HEK293 (cell line): ENCODE measurements around the gene HOXA10.

Experiments used
- BCL11A ChIP-seq: fragments of 450-650 bp; formaldehyde crosslinking; IDR thresholded peaks from 2 replicates; pipeline ENCODE4 v1.5.1; 2016; ENCODE audit warnings: low read depth, missing biosample characterization, missing genetic modification characterization
- FEZF1 ChIP-seq: fragments of 450-650 bp; formaldehyde crosslinking; IDR thresholded peaks from 2 replicates; pipeline ENCODE4 v1.5.1; 2016; ENCODE audit warnings: missing biosample characterization, missing genetic modification characterization
- GLI4 ChIP-seq: fragments of 450-650 bp; formaldehyde crosslinking; IDR thresholded peaks from 2 replicates; pipeline ENCODE4 v1.5.1; 2016; ENCODE audit warnings: missing biosample characterization, missing genetic modification characterization
- IKZF3 ChIP-seq: fragments of 450-650 bp; IDR thresholded peaks from 2 replicates; pipeline ENCODE4 v1.5.0; 2018; ENCODE audit warnings: missing biosample characterization, mild to moderate bottlenecking, missing genetic modification characterization, moderate library complexity
- OSR2 ChIP-seq: fragments of 450-650 bp; formaldehyde crosslinking; IDR thresholded peaks from 2 replicates; pipeline ENCODE4 v1.5.1; 2016; ENCODE audit warnings: missing biosample characterization, missing genetic modification characterization
- YY1 ChIP-seq: fragments of 450-650 bp; formaldehyde crosslinking; IDR thresholded peaks from 2 replicates; pipeline ENCODE4 v1.5.1; 2018; ENCODE audit warnings: missing biosample characterization, missing genetic modification characterization
- YY2 ChIP-seq: fragments of 450-650 bp; formaldehyde crosslinking; IDR thresholded peaks from 2 replicates; pipeline ENCODE4 v1.5.1; 2016; ENCODE audit warnings: missing biosample characterization, missing genetic modification characterization
- ZIC2 ChIP-seq: fragments of 450-650 bp; formaldehyde crosslinking; IDR thresholded peaks from 2 replicates; pipeline ENCODE4 v1.5.1; 2016; ENCODE audit warnings: missing biosample characterization, missing genetic modification characterization
- ZNF132 ChIP-seq: fragments of 450-650 bp; formaldehyde crosslinking; IDR thresholded peaks from 2 replicates; pipeline ENCODE4 v1.5.1; 2017; ENCODE audit warnings: missing biosample characterization, missing genetic modification characterization, borderline replicate concordance
- ZNF138 ChIP-seq: fragments of 450-650 bp; formaldehyde crosslinking; IDR thresholded peaks from 2 replicates; pipeline ENCODE4 v1.5.1; 2016; ENCODE audit warnings: missing biosample characterization, missing genetic modification characterization, borderline replicate concordance
- ZNF155 ChIP-seq: fragments of 450-650 bp; formaldehyde crosslinking; IDR thresholded peaks from 2 replicates; pipeline ENCODE4 v1.5.1; 2016; ENCODE audit warnings: missing biosample characterization, missing genetic modification characterization
- ZNF391 ChIP-seq: fragments of 450-650 bp; formaldehyde crosslinking; IDR thresholded peaks from 2 replicates; pipeline ENCODE4 v1.5.1; 2016; ENCODE audit warnings: low read depth, missing biosample characterization, missing genetic modification characterization, borderline replicate concordance
- ZNF501 ChIP-seq: fragments of 450-650 bp; formaldehyde crosslinking; IDR thresholded peaks from 2 replicates; pipeline ENCODE4 v1.5.1; 2016; ENCODE audit warnings: missing biosample characterization, missing genetic modification characterization
- ZNF549 ChIP-seq: fragments of 450-650 bp; IDR thresholded peaks from 2 replicates; pipeline ENCODE4 v1.5.1; 2018; ENCODE audit warnings: missing biosample characterization, missing genetic modification characterization, mild to moderate bottlenecking, inconsistent platforms, moderate library complexity
- ZNF664 ChIP-seq: fragments of 450-650 bp; formaldehyde crosslinking; IDR thresholded peaks from 2 replicates; pipeline ENCODE4 v1.5.1; 2016; ENCODE audit warnings: missing biosample characterization, missing genetic modification characterization
- ZNF677 ChIP-seq: fragments of 450-650 bp; IDR thresholded peaks from 2 replicates; pipeline ENCODE4 v1.5.0; 2018; ENCODE audit warnings: missing biosample characterization, mild to moderate bottlenecking, missing genetic modification characterization, moderate library complexity
- ZNF701 ChIP-seq: fragments of 450-650 bp; formaldehyde crosslinking; IDR thresholded peaks from 2 replicates; pipeline ENCODE4 v1.5.1; 2016; ENCODE audit warnings: missing biosample characterization, missing genetic modification characterization
- ZNF768 ChIP-seq: fragments of 450-650 bp; formaldehyde crosslinking; IDR thresholded peaks from 2 replicates; pipeline ENCODE4 v1.5.1; 2018; ENCODE audit warnings: missing biosample characterization, mild to moderate bottlenecking, missing genetic modification characterization
- ZSCAN23 ChIP-seq: fragments of 450-650 bp; formaldehyde crosslinking; IDR thresholded peaks from 2 replicates; pipeline ENCODE4 v1.5.1; 2016; ENCODE audit warnings: missing biosample characterization, missing genetic modification characterization
- ZSCAN30 ChIP-seq: fragments of 450-650 bp; IDR thresholded peaks from 2 replicates; pipeline ENCODE4 v1.5.1; 2018; ENCODE audit warnings: missing biosample characterization, mild to moderate bottlenecking, missing genetic modification characterization, moderate library complexity
- TF ChIP-seq, protein P1 (sequence below): fragments of 450-650 bp; formaldehyde crosslinking; IDR thresholded peaks from 2 replicates; pipeline ENCODE4 v1.5.1; 2016; ENCODE audit warnings: missing biosample characterization, missing genetic modification characterization
- TF ChIP-seq, protein P2 (sequence below): fragments of 450-650 bp; formaldehyde crosslinking; IDR thresholded peaks from 2 replicates; pipeline ENCODE4 v1.5.1; 2017; ENCODE audit warnings: missing biosample characterization, missing genetic modification characterization
- TF ChIP-seq, protein P3 (sequence below): fragments of 450-650 bp; formaldehyde crosslinking; IDR thresholded peaks from 2 replicates; pipeline ENCODE4 v1.5.1; 2016; ENCODE audit warnings: missing biosample characterization, missing genetic modification characterization
- TF ChIP-seq, protein P4 (sequence below): fragments of 450-650 bp; formaldehyde crosslinking; IDR thresholded peaks from 2 replicates; pipeline ENCODE4 v1.5.1; 2016; ENCODE audit warnings: missing biosample characterization, missing genetic modification characterization, low read depth
- TF ChIP-seq, protein P5 (sequence below): fragments of 450-650 bp; formaldehyde crosslinking; IDR thresholded peaks from 2 replicates; pipeline ENCODE4 v1.5.1; 2016; ENCODE audit warnings: missing biosample characterization, missing genetic modification characterization, borderline replicate concordance

The HOXA10 gene

DNA sequence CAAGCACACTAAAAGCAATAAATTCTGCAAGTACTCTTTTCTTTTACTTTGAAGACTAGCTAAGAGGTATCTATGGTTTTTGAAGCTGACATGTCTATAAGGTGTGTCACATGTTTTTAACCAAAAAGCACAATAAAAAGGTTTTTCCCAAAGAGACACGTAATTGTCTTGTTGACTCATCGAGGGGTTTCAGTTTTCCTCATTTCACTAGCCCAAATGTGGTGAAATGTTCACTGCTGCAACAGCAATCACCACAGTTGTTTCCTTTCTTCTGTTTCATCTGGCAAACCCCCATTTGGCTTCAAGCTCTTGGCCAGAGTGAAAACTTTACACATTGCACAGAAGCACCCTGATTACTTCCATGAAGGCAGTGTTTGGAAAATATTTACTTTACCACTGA is 39.7 kb downstream of the HOXA10 start (continued):
- no peak for TF ChIP-seq ZSCAN23 (tag by site-specific recombination)
- TF ChIP-seq ZNF155, result no peak
- TF ChIP-seq ZIC2 (tag by site-specific recombination), result no peak
- TF ChIP-seq, protein P1, sequence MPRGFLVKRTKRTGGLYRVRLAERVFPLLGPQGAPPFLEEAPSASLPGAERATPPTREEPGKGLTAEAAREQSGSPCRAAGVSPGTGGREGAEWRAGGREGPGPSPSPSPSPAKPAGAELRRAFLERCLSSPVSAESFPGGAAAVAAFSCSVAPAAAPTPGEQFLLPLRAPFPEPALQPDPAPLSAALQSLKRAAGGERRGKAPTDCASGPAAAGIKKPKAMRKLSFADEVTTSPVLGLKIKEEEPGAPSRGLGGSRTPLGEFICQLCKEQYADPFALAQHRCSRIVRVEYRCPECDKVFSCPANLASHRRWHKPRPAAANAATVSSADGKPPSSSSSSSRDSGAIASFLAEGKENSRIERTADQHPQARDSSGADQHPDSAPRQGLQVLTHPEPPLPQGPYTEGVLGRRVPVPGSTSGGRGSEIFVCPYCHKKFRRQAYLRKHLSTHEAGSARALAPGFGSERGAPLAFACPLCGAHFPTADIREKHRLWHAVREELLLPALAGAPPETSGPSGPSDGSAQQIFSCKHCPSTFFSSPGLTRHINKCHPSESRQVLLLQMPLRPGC, result peak; percentile 76; the same call in 1 of the 2 replicates
- no peak for TF ChIP-seq ZNF138 (tag by site-specific recombination)
- TF ChIP-seq ZNF768 (tag by site-specific recombination), result no peak
- TF ChIP-seq, protein P2, sequence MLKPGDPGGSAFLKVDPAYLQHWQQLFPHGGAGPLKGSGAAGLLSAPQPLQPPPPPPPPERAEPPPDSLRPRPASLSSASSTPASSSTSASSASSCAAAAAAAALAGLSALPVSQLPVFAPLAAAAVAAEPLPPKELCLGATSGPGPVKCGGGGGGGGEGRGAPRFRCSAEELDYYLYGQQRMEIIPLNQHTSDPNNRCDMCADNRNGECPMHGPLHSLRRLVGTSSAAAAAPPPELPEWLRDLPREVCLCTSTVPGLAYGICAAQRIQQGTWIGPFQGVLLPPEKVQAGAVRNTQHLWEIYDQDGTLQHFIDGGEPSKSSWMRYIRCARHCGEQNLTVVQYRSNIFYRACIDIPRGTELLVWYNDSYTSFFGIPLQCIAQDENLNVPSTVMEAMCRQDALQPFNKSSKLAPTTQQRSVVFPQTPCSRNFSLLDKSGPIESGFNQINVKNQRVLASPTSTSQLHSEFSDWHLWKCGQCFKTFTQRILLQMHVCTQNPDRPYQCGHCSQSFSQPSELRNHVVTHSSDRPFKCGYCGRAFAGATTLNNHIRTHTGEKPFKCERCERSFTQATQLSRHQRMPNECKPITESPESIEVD (tag by site-specific recombination), result peak; percentile 99
- TF ChIP-seq OSR2 (tag by site-specific recombination), result peak; percentile 76
- no peak for TF ChIP-seq ZNF132 (tag by site-specific recombination)
- no peak for TF ChIP-seq BCL11A (tag by site-specific recombination)
- TF ChIP-seq FEZF1, result peak; percentile 92
- no peak for TF ChIP-seq ZNF701 (tag by site-specific recombination)
- TF ChIP-seq, protein P3, sequence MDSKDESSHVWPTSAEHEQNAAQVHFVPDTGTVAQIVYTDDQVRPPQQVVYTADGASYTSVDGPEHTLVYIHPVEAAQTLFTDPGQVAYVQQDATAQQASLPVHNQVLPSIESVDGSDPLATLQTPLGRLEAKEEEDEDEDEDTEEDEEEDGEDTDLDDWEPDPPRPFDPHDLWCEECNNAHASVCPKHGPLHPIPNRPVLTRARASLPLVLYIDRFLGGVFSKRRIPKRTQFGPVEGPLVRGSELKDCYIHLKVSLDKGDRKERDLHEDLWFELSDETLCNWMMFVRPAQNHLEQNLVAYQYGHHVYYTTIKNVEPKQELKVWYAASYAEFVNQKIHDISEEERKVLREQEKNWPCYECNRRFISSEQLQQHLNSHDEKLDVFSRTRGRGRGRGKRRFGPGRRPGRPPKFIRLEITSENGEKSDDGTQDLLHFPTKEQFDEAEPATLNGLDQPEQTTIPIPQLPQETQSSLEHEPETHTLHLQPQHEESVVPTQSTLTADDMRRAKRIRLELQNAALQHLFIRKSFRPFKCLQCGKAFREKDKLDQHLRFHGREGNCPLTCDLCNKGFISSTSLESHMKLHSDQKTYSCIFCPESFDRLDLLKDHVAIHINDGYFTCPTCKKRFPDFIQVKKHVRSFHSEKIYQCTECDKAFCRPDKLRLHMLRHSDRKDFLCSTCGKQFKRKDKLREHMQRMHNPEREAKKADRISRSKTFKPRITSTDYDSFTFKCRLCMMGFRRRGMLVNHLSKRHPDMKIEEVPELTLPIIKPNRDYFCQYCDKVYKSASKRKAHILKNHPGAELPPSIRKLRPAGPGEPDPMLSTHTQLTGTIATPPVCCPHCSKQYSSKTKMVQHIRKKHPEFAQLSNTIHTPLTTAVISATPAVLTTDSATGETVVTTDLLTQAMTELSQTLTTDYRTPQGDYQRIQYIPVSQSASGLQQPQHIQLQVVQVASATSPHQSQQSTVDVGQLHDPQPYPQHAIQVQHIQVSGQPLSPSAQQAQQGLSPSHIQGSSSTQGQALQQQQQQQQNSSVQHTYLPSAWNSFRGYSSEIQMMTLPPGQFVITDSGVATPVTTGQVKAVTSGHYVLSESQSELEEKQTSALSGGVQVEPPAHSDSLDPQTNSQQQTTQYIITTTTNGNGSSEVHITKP (tag by site-specific recombination), result 0 out of 2 replicates have a peak, but pooled peaks have one; percentile 23
- TF ChIP-seq YY2 (tag by site-specific recombination), result no peak
- no peak for TF ChIP-seq ZNF549 (tag by site-specific recombination)
- TF ChIP-seq, protein P4, sequence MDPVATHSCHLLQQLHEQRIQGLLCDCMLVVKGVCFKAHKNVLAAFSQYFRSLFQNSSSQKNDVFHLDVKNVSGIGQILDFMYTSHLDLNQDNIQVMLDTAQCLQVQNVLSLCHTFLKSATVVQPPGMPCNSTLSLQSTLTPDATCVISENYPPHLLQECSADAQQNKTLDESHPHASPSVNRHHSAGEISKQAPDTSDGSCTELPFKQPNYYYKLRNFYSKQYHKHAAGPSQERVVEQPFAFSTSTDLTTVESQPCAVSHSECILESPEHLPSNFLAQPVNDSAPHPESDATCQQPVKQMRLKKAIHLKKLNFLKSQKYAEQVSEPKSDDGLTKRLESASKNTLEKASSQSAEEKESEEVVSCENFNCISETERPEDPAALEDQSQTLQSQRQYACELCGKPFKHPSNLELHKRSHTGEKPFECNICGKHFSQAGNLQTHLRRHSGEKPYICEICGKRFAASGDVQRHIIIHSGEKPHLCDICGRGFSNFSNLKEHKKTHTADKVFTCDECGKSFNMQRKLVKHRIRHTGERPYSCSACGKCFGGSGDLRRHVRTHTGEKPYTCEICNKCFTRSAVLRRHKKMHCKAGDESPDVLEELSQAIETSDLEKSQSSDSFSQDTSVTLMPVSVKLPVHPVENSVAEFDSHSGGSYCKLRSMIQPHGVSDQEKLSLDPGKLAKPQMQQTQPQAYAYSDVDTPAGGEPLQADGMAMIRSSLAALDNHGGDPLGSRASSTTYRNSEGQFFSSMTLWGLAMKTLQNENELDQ (tag by site-specific recombination), result no peak
- TF ChIP-seq ZNF501, result no peak
- TF ChIP-seq YY1 (tag by site-specific recombination), result no peak
- TF ChIP-seq, protein P5, sequence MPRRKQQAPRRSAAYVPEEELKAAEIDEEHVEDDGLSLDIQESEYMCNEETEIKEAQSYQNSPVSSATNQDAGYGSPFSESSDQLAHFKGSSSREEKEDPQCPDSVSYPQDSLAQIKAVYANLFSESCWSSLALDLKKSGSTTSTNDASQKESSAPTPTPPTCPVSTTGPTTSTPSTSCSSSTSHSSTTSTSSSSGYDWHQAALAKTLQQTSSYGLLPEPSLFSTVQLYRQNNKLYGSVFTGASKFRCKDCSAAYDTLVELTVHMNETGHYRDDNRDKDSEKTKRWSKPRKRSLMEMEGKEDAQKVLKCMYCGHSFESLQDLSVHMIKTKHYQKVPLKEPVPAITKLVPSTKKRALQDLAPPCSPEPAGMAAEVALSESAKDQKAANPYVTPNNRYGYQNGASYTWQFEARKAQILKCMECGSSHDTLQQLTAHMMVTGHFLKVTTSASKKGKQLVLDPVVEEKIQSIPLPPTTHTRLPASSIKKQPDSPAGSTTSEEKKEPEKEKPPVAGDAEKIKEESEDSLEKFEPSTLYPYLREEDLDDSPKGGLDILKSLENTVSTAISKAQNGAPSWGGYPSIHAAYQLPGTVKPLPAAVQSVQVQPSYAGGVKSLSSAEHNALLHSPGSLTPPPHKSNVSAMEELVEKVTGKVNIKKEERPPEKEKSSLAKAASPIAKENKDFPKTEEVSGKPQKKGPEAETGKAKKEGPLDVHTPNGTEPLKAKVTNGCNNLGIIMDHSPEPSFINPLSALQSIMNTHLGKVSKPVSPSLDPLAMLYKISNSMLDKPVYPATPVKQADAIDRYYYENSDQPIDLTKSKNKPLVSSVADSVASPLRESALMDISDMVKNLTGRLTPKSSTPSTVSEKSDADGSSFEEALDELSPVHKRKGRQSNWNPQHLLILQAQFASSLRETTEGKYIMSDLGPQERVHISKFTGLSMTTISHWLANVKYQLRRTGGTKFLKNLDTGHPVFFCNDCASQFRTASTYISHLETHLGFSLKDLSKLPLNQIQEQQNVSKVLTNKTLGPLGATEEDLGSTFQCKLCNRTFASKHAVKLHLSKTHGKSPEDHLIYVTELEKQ (tag by site-specific recombination), result no peak
- no peak for TF ChIP-seq ZNF677 (tag by site-specific recombination)
- TF ChIP-seq GLI4 (tag by site-specific recombination), result no peak
- peak; percentile 74 for TF ChIP-seq IKZF3
- TF ChIP-seq ZNF391 (tag by site-specific recombination), result 0 out of 2 replicates have a peak, but pooled peaks have one; percentile 18
- TF ChIP-seq ZNF664 (tag by site-specific recombination), result no peak
- no peak for TF ChIP-seq ZSCAN30 (tag by site-specific recombination)
